ENCODE measurements around the gene NREP. TPM values are rescaled to one million over a fixed set of nuclear protein-coding genes. Genes with fewer than 3 reads are reported as not detected.

Gene NREP
- total and polyA plus RNA-seq, 7 donors = 4.7 to 15.1 (median 5.5) TPM

- 43 to 89% (median 75%) methylated on average over 2 of the region's 2 CpGs for whole genome bisulfite sequencing, 3 donors
- intact Hi-C loops (cut with DNase I) = no loop called here
- no peak for TF ChIP-seq CTCF (IDR thresholded peaks at IDR 0.05)
These were observed 52.4 kb downstream of the NREP start for GRCh38 chr5:111704452-111705085.

GRCh38 chr5:111703662-111704061, 53.3 kb downstream of the NREP start:
- intact Hi-C loops (cut with DNase I) = no loop called here
- Histone ChIP-seq H3K27ac (no peak overlapping the region), H3K9me3 (no peaks in the 10 kb centered on the region), H3K4me3 (no peak overlapping the region), H3K4me1 (no peaks in the 10 kb centered on the region), H3K27me3 (ENCODE audit: insufficient read depth in 3 of 3, low read length in 2 of 3) (no peaks in the 10 kb centered on the region), H3K36me3 (ENCODE audit: insufficient read depth in 1 of 2, low read depth in 1 of 2) (no peaks in the 10 kb centered on the region)
- DNase-seq = no peak
- TF ChIP-seq CTCF (IDR thresholded peaks at IDR 0.05) = no peak
- ATAC-seq = no peak
- 84 to 88% (median 88%) methylated on average over 3 of the region's 3 CpGs for WGBS, 3 donors

More at GRCh38 chr5:111704452-111705085, 52.4 kb downstream of the NREP start:
- Histone ChIP-seq H3K36me3 (ENCODE audit: insufficient read depth in 1 of 2, low read depth in 1 of 2) (no peaks in the 10 kb centered on the region), H3K27ac (no peak overlapping the region), H3K4me1 (no peaks in the 10 kb centered on the region), H3K4me3 (no peak overlapping the region), H3K9me3 (no peaks in the 10 kb centered on the region), H3K27me3 (ENCODE audit: insufficient read depth in 3 of 3, low read length in 2 of 3) (no peaks in the 10 kb centered on the region)
- no peak for DNase-seq
- ATAC-seq = no peak

- no peaks in the 10 kb centered on the region for H3K36me3 ChIP-seq (ENCODE audit: insufficient read depth in 1 of 2, low read depth in 1 of 2)
- ATAC-seq (no peak), DNase-seq (no peak)
- WGBS, 3 donors = 85 to 90% (median 88%) methylated on average over 6 of the region's 6 CpGs
- H3K27ac ChIP-seq = no peak overlapping the region
- no peak for TF ChIP-seq CTCF (IDR thresholded peaks at IDR 0.05)
- H3K4me3 ChIP-seq = no peak overlapping the region
- intact Hi-C loops (cut with DNase I) = no loop called here
- no peaks in the 10 kb centered on the region for H3K4me1 ChIP-seq
- H3K9me3 ChIP-seq = no peaks in the 10 kb centered on the region
- H3K27me3 ChIP-seq (ENCODE audit: insufficient read depth in 3 of 3, low read length in 2 of 3) = no peaks in the 10 kb centered on the region
These were observed 57.0 kb downstream of the NREP start for GRCh38 chr5:111699976-111700375.

GRCh38 chr5:111699324-111699723, 57.7 kb downstream of the NREP start:
- 89 to 97% (median 95%) methylated on average over 1 of the region's 1 CpG for WGBS, 3 donors
- Histone ChIP-seq H3K27ac (no peak overlapping the region), H3K4me3 (no peak overlapping the region), H3K4me1 (no peaks in the 10 kb centered on the region), H3K9me3 (no peaks in the 10 kb centered on the region), H3K36me3 (ENCODE audit: insufficient read depth in 1 of 2, low read depth in 1 of 2) (no peaks in the 10 kb centered on the region), H3K27me3 (ENCODE audit: insufficient read depth in 3 of 3, low read length in 2 of 3) (no peaks in the 10 kb centered on the region)
- intact Hi-C loops (cut with DNase I) = no loop called here
- no peak for TF ChIP-seq CTCF (IDR thresholded peaks at IDR 0.05)
- ATAC-seq (no peak), DNase-seq (no peak)
